Body of pancreas (tissue), 4 donors: ENCODE data around the gene IFNA5.

Experiments
- CTCF ChIP-seq, 7 experiments: fragments of 450-650 bp in 4 of 7; fragments of 200-600 bp in 3 of 7; sonication (generic) in 3 of 7; IDR thresholded peaks; one replicate each; pipeline ENCODE4 v1.5.1; 2016 to 2019; ENCODE audit warnings: antibody characterized with exemption in 7 of 7
- POLR2A ChIP-seq, 3 donors: fragments of 450-650 bp; IDR thresholded peaks; one replicate each; pipeline ENCODE4 v1.6.1; 2016; ENCODE audit warnings: antibody characterized with exemption in 3 of 3, mild to moderate bottlenecking in 2 of 3

- TF ChIP-seq CTCF (IDR thresholded peaks at IDR 0.05): no peak
- no peak for TF ChIP-seq POLR2A (IDR thresholded peaks at IDR 0.05)
Measured at GRCh38 chr9:21322911-21323461, 17.9 kb upstream of the IFNA5 start.
